Left colon (tissue), 2 donors: ENCODE results near the gene COLEC12. TPM values are rescaled to one million over a fixed set of nuclear protein-coding genes. Genes with fewer than 3 reads are reported as not detected.

Source experiments
- ATAC-seq: fragments of 200-7000 bp; cut with Tn5 transposase; one replicate; pipeline ENCODE4 v1.9.1; 2020; ENCODE audit warnings: mild to moderate bottlenecking, moderate library complexity
- DNase-seq, 2 donors: peaks; one replicate each; pipeline ENCODE4 v3.0.0-alpha.2; 2020
- intact Hi-C, 2 donors: fragments of 100-400 bp; cut with DNase I in 1 of 2; cut with micrococcal nuclease in 1 of 2; formaldehyde crosslinking; loops; one replicate each; pipeline versions ENCODE4 v1.11.2 to v1.14.0; 2022; cut with DNase I, micrococcal nuclease
- total RNA-seq, 2 donors: library from RNA; stranded (reverse); fragmentation: NEBNext Ultra II Directional; extraction: Animal tissue kit (Norgen Biotek cat#: 25700); gene quantifications; one replicate each; pipeline ENCODE4 v1.2.1, GENCODE V29; 2021
- donor health status: DM: no; HTN: no; CAD: no.
- donor health status: DM: yes; HTN: yes; CAD: no.

The COLEC12 gene
- total RNA-seq, 2 donors from 2014 or later, result 2.7 to 6.4 TPM

- intact Hi-C loops, result no loop called here
- no peak for ATAC-seq
- DNase-seq, result no peak
Measured at GRCh38 chr18:508835-509234, 8.3 kb upstream of the COLEC12 start.

- intact Hi-C loops, result no loop called here
- ATAC-seq, result no peak
- no peak for DNase-seq
Measured at GRCh38 chr18:507636-508035, 7.1 kb upstream of the COLEC12 start.

GRCh38 chr18:506801-507200, 6.3 kb upstream of the COLEC12 start:
- intact Hi-C loops, result no loop called here
- ATAC-seq, result no peak

GRCh38 chr18:506264-506663, 5.8 kb upstream of the COLEC12 start:
- ATAC-seq (no peak), DNase-seq (no peak)
- intact Hi-C loops, result no loop called here

More at GRCh38 chr18:506801-507200, 6.3 kb upstream of the COLEC12 start:
- no peak for DNase-seq

- ATAC-seq (no peak), DNase-seq (no peak)
- intact Hi-C loops, result no loop called here
Measured at GRCh38 chr18:505483-506122, 5.1 kb upstream of the COLEC12 start.

- DNase-seq (no peak), ATAC-seq (no peak)
- intact Hi-C loops, result no loop called here
Measured at GRCh38 chr18:501406-501714, 859 bp upstream of the COLEC12 start.

- ATAC-seq (no peak), DNase-seq (no peak)
- intact Hi-C loops, result no loop called here
Measured at GRCh38 chr18:499776-500631, 497 bp downstream of the COLEC12 start.

GRCh38 chr18:498931-499775, 1.3 kb downstream of the COLEC12 start:
- ATAC-seq (no peak), DNase-seq (no peak)
- intact Hi-C loops, result no loop called here

GRCh38 chr18:497688-498087, 2.8 kb downstream of the COLEC12 start:
- ATAC-seq (no peak), DNase-seq (no peak)
- intact Hi-C loops, result no loop called here

GRCh38 chr18:495452-495851, 5.0 kb downstream of the COLEC12 start:
- no peak for DNase-seq
- intact Hi-C loops, result no loop called here
- ATAC-seq, result no peak

- no peak for ATAC-seq
Measured at GRCh38 chr18:495017-495416, 5.5 kb downstream of the COLEC12 start.

GRCh38 chr18:493986-494983, 6.2 kb downstream of the COLEC12 start:
- intact Hi-C loops, result no loop called here
- DNase-seq, result no peak
- ATAC-seq, result no peak

More at GRCh38 chr18:495017-495416, 5.5 kb downstream of the COLEC12 start:
- no peak for DNase-seq
- intact Hi-C loops, result no loop called here

GRCh38 chr18:492451-492850, 8.1 kb downstream of the COLEC12 start:
- ATAC-seq (no peak), DNase-seq (no peak)
- intact Hi-C loops, result no loop called here

- intact Hi-C loops, result no loop called here
- DNase-seq, result no peak
- ATAC-seq, result no peak
Measured at GRCh38 chr18:490624-491023, 9.9 kb downstream of the COLEC12 start.

GRCh38 chr18:490024-490366, 10.5 kb downstream of the COLEC12 start:
- intact Hi-C loops, result no loop called here
- no peak for DNase-seq
- no peak for ATAC-seq

- no peak for DNase-seq
- intact Hi-C loops, result no loop called here
- ATAC-seq, result no peak
Measured at GRCh38 chr18:489244-490023, 11.1 kb downstream of the COLEC12 start.

- no peak for DNase-seq
- no peak for ATAC-seq
- intact Hi-C loops, result no loop called here
Measured at GRCh38 chr18:486929-487740, 13.4 kb downstream of the COLEC12 start.
